Measurements from ENCODE around the gene MOCOS.

MOCOS gene

GRCh38 chr18:36269157-36269556 is 81.9 kb downstream of the MOCOS start:
- no peak for DNase-seq (ENCODE audit: low read depth in 1 of 2, low spot score in 1 of 2)

- DNase-seq (ENCODE audit: low read depth in 1 of 2, low spot score in 1 of 2) = no peak
Measured at GRCh38 chr18:36271153-36271552, 83.9 kb downstream of the MOCOS start.

DNA sequence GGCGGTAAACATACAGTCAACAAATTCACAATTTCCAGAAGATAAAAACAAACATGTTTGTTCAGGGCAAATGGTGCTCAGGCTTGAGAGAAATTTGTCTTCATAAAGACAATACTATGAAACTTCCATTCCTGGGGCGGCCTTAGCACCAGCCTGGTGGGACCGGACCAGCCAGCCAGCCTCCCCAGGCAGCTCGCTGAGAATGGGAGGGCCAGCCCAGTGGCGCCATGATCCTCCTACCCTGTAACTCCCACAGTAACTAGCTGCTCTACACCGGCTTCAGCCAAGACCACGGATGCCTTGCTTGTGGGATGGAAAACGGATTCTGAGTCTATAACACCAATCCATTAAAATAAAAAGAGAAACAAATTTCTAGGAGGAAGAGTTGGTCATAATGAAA is 86.0 kb downstream of the MOCOS start:
- no peak for DNase-seq (ENCODE audit: low read depth in 1 of 2, low spot score in 1 of 2)

- DNase-seq (ENCODE audit: low read depth in 1 of 2, low spot score in 1 of 2) = no peak
Measured at GRCh38 chr18:36274083-36274715, 86.9 kb downstream of the MOCOS start.

DNA sequence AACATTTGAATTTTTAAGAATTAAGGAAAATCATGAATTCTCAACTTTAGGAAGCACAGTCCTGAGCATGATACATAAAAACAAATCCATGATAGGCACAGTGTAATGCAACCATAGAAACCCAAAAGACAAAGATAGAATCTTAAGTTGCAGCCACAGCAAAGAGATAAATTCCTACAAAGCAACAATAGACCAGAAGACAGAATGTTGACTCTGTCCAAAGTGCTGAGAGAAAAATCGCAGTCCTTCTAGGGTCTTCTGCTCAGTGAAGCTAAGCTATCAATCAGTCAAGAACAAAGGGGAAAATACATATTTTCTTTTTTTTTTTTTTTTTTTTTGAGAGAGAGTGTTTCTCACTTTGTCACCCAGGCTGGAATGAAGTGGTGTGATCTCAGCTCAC is 88.3 kb downstream of the MOCOS start:
- DNase-seq (ENCODE audit: low read depth in 1 of 2, low spot score in 1 of 2) = no peak

- no peak for DNase-seq (ENCODE audit: low read depth in 1 of 2, low spot score in 1 of 2)
Measured at GRCh38 chr18:36279001-36279400, 91.7 kb downstream of the MOCOS start.

- no peak for DNase-seq (ENCODE audit: low read depth in 1 of 2, low spot score in 1 of 2)
Measured at GRCh38 chr18:36281936-36282335, 94.6 kb downstream of the MOCOS start.

DNA sequence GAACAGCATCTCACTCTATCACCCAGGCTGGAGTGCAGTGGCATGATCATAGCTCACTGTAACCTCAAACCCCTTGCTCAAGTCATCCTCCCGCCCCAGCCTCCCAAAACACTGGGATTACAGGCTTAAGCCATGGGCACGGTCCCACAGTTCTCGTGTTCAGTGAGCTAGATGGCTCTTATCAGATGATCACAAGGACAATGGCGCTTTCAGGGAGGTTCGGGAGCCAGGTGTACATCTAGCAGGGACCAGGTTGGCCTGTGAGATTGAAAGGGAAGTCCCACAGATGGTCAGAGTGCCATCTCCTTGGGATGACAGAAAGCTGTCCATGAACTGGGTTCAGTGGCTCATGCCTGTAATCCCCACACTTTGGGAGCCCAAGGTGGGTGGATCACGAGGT is 96.2 kb downstream of the MOCOS start:
- DNase-seq (ENCODE audit: low read depth in 1 of 2, low spot score in 1 of 2) = no peak

- DNase-seq (ENCODE audit: low read depth in 1 of 2, low spot score in 1 of 2) = no peak
Measured at GRCh38 chr18:36284268-36284667, 97.0 kb downstream of the MOCOS start.

DNA sequence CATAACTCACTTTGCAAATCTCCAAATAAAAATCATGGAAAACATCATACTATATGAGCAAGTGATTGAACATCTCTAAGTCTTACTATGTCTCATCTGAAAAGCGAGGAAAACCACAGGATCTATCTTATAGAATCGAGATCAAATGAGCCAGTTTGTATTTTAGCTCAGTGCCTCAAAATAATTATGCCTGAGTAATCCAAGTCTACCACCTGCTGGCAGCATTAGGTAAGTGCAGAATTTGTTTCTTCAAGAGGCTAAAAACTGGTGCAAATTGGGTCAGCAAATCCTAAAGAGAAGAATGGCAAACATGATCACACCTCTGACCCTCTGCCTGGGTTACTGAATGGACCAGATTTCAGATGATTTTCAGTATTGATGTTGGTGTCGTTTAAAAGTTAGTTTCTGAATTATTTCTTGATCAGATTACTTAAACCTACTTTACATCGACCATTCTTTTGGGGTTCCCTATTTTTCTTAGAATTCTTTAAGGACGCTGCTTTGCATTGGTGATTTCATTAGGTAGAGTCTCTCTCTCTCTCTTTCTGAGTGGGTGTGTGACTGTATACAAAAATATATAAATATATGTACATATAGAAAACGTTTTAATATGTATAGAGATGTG is 97.5 kb downstream of the MOCOS start:
- DNase-seq (ENCODE audit: low read depth in 1 of 2, low spot score in 1 of 2) = no peak

DNA sequence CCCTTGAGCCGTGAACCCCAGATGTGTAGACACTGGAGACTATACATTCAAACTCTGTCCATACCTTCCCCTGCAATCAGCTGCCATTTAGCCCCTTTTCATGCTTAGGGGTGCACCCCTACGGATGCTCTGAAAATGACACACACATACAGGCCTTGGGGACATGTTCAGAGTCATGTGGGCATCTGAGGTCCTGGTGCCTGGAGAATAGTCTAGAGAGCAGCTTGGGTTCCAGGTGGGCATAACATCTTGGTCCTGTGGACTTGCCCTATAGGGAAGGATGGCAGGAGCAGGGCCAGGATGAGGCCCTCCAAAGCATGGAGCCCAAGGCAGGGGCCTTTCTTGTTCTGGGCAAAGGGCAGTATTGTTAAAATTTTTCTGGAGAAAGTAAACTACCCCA is 100.4 kb downstream of the MOCOS start:
- no peak for DNase-seq (ENCODE audit: low read depth in 1 of 2, low spot score in 1 of 2)

- DNase-seq (ENCODE audit: low read depth in 1 of 2, low spot score in 1 of 2) = no peak
Measured at GRCh38 chr18:36288689-36289088, 101.4 kb downstream of the MOCOS start.

DNA sequence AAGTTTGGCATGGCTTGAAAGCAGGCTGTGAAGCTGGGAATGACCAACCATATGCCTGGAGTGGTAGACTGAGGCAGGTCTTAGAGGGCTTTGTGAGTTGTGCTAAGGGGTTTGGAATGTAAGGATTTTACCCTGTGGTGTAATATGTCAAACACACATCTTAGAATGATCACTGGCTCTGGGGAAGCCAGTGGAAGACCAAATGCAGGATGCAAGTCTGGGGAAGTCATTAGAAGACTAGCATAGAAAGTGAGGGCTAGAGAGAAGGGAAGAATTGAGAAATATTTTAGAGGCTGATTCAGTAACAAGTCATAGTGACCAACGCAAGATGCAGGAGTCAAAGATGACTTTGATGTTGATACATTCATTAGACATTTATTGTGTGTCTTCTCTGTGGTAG is 106.7 kb downstream of the MOCOS start:
- DNase-seq (ENCODE audit: low read depth in 1 of 2, low spot score in 1 of 2) = no peak

GRCh38 chr18:36295214-36295613 is 107.9 kb downstream of the MOCOS start:
- no peak for DNase-seq (ENCODE audit: low read depth in 1 of 2, low spot score in 1 of 2)

DNA sequence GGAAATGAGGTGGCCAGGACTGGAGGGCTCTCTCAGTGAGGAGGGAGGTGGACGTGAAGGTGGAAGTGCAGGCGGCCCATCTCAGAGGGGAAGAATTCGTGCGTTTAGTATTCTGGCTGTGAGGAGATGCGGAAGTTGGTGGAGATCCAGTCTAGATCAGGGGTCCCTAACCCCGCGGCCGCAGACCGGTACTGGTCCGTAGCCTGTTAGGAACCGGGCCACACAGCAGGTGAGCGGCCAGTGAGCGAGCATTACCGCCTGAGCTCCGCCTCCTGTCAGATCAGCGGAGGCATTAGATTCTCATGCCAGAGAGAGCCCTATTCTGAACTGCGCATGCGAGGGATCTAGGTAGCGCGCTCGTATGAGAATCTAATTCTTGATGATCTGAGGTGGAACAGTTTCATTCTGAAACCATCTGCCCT is 108.6 kb downstream of the MOCOS start:
- DNase-seq (ENCODE audit: low read depth in 1 of 2, low spot score in 1 of 2) = no peak

DNA sequence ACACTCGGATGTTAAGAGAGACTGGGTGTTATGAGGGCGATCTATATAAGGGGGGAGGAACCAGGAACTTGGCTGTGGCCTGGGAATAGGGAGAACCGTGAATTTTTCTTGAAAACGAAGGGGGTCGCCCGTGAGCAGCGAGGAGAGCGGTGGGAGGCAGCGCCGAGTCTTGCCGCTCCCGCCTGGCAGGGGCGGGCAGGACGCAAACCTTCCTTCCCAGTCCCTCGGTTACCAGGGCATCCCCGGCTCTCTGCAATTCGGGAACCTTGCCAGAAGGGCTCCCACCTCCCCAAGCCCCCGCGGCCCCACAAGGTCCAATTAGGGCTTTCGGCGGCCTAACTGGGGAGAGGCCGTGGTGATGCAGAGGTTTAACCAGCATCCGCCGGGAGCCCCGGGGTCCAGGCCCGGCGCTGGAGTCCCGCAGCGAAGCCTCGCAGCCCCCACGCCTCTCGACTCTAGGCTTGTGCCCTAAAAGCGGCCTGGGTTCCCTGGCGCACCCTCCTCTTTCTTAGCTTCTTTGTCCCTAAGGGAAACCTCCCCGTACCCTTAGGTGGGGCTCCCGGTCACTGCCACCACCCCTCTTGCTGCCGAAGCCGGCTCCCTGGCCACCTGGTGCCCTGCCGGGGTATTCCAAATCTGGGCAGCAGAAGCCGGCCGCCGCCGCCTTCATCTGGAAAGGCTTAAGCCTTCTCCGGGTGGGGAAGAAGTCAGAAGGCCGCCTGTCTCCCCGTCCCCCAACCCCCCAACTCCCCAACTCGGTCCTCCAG is 109.5 kb downstream of the MOCOS start:
- no peak for DNase-seq (ENCODE audit: low read depth in 1 of 2, low spot score in 1 of 2)

DNA sequence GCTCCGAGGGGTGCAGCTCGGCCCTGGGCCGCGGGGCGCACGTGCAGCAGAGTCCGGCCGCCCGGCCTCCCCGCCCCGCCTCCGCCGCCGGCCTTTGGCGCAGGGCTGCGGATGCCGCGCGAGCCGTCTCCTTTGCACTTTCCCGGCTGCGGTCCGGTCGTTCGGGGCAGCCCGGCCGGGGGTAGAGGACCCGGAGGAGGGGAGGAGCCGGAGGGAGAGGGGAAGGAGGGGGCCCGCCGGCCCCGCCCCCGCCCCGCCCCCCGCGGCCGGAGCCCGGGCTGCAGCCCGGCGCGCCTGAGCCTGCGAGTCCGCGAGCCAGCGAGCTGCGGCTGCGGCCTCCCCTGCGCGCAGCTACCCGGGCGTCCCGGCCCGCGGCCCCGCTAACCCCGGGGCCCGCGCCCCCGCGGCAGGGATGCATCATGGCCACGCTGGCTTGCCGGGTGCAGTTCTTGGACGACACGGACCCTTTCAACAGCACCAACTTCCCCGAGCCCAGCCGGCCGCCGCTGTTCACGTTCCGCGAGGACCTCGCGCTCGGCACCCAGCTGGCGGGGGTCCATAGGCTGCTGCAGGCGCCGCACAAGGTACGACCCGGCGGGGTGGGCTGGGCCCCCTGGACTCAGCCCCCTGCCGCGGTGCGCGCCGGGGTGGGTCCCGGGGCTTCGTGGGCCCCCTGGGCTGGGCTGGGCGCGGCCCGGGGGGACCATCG is 110.3 kb downstream of the MOCOS start, which contains the start of gene FHOD3:
FHOD3 (plus strand) TSS at position 297 of the 709 bp plus-strand sequence; CDS start at position 420, 123 bp downstream.
- no peak for DNase-seq (ENCODE audit: low read depth in 1 of 2, low spot score in 1 of 2)

DNA sequence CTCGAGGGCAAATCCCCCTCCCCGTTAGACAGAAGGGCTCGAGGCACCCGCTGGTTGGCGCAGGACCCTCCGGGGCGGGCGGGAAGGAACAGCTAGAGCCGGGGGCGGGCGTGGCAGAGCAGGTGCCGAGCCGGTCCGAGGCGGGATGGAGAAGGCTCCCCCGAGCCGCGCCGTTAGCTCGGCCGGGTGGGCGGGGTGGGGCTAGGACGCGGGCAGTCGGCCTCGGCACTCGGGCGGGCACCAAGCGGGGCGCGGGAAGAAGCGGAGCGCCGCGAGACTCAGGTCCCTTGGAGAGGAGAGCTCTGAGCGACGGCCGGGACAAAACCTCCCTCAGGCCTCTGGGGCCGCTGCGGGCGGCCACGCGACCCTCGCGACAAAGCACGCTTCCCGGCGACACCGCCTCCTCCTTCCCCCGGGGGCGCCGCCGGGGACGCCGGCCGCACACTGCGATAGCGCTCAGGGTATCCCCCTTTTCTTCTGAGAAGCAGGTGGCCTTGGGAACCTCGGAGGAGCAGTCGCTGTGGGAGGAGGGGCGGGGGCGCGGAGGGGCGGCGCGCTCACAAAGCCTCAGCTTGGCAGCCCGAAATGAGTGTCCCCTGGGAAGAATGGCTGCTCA is 110.9 kb downstream of the MOCOS start:
- no peak for DNase-seq (ENCODE audit: low read depth in 1 of 2, low spot score in 1 of 2)

DNA sequence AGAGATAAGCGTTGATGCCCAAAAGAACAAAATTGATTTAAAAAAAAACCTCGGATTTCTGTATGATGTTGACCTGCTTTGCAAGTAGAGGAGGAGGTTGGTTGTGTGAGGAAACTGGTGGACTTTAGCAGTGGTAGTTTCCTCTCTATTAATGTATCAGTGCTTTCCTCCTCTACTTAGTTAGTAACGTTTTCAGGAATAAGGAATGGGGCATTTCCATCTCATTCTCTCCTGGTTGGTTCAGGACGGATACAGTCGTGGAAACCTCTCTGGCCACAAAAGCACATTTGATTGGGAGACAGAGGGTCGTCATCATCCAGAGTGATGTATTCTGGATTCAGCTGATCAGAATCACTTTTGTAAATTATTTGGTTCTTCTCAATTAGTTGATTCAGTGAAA is 111.7 kb downstream of the MOCOS start:
- no peak for DNase-seq (ENCODE audit: low read depth in 1 of 2, low spot score in 1 of 2)

- no peak for DNase-seq (ENCODE audit: low read depth in 1 of 2, low spot score in 1 of 2)
Measured at GRCh38 chr18:36300211-36300610, 112.9 kb downstream of the MOCOS start.

DNA sequence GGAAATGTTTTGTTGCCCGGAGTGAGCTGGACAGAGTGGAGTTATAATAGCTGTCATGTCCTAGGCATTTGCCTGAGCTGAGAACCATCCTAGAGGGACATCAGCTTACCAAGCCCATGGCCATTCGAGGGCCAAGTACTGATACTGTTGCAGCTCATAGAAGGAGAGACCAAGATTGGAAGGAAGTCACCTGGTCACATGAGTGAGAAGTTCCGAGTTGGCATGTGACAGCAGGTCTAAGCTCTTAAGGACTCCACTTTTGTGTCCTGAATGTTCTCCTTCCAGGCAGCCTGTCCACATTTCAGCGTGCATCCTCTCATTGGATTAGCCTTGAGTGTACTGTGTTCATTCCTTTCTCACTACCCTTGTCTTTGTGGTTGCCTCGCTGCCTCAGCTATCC is 114.6 kb downstream of the MOCOS start:
- DNase-seq (ENCODE audit: low read depth in 1 of 2, low spot score in 1 of 2) = no peak
